Measurements from ENCODE around the gene EDDM3A.
"Not testable (repeated sequence)": the region's sequence is repeated elsewhere in the genome, so short reads cannot be mapped to it uniquely, and the experiment has no call there.

Gene EDDM3A, protein sequence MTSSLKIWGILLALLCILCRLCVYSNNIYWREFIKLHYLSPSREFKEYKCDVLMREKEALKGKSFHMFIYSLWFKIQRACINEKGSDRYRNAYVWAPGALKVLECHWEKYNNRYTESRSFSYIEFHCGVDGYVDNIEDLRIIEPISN

DNA sequence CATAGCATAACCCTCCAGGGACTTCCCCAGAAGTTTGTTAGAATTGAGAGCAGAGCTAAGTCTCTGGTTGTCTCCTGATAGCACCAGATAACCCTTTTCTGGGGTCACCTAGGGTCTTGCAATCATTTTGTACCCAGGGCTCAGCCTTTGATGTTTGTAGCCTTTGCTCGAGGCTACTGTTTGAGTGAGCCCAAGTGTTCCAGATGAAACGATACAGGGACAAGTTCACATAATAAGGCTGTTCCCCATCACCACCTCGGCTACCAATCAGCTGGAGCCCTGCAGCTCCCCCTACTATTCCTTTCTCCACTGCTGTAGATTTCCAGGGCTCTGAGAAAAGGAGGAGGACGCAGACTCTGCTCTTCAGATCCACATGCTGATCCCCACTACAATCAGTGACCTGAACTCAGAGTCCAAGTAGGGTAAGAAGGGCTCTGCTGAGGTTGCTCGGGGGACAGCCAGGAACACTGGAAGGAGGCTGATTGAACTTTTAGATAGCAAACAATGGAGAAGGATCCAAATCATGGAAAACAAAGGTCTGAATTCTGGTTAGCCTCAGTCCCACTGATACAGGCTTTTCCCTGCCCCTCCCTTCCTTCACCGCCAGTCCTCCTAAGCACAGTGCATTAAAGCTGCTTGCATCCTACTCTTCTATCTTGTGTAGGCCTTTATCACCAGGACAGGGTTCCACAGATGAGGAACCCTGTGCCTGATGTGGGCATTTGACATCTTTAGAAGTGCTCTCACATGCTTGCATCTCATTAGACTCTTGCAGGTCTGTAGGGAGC is at the start of gene EDDM3A:
Gene EDDM3A (plus strand): TSS at position 317 of the 788 bp plus-strand sequence. CDS start 1,694 bp downstream, outside the sequence.
- H3K4me3 ChIP-seq (ENCODE audit: low read depth, low read length): no peak within 1 kb of the TSS
- no peak for DNase-seq (ENCODE audit: low read depth)

GRCh38 chr14:20696764-20697163 is 48.9 kb upstream of the EDDM3A start:
- no peak overlapping the region for H3K4me3 ChIP-seq (ENCODE audit: low read depth, low read length)
- DNase-seq (ENCODE audit: low read depth): no peak

DNA sequence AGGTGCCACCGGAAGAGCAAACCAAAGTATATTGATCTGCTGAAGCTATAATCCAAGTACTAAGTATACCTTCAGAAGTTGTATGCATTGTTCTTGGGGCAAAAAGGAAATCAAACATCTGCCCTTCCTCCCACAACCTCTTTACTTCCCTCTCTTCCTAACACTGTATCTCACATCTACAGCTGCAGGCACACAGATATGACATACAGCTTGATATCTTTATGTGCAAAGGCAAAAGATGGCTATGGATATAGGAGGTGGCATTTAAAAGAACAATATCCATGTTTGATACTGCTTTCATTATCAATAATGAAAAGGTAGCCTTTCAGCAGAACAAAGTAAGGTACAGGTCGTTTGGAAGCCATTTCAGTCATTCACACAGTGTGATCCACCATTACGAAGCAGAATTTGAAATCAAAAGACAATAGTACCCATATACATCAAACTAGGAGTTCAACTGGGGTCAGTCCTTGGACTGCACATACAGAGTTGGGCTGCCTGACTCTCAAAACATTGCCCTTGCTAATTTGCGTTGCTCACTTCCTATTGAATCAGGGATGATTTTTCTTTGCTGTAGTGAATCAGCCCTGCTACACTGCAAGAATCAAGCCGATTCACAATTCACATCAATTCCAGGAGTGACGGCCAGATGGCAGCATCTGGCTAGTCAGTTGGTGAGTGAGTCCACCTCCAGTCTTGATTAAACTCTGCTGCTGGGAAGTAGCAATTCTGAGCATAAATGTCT is 48.2 kb upstream of the EDDM3A start:
- no peak for DNase-seq (ENCODE audit: low read depth)
- no peak overlapping the region for H3K4me3 ChIP-seq (ENCODE audit: low read depth, low read length)

DNA sequence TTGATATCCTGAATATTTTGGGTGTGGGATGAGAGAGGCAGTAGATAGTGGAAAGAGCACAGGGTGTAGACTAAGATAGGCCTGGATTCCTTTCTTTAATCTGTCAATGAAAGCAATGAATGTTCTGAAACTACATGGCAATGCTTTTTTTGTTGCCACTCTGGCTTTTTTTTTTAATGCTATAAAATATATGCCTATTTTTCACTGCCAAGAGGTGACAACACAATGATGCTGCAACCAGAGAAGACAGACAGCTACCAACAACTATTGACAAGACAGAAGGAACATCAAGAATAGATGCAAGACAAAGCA is 47.7 kb upstream of the EDDM3A start:
- H3K4me3 ChIP-seq (ENCODE audit: low read depth, low read length): no peak overlapping the region
- DNase-seq (ENCODE audit: low read depth): no peak

- H3K4me3 ChIP-seq (ENCODE audit: low read depth, low read length): no peak overlapping the region
- DNase-seq (ENCODE audit: low read depth): no peak
These were observed 46.8 kb upstream of the EDDM3A start for GRCh38 chr14:20698934-20699333.

DNA sequence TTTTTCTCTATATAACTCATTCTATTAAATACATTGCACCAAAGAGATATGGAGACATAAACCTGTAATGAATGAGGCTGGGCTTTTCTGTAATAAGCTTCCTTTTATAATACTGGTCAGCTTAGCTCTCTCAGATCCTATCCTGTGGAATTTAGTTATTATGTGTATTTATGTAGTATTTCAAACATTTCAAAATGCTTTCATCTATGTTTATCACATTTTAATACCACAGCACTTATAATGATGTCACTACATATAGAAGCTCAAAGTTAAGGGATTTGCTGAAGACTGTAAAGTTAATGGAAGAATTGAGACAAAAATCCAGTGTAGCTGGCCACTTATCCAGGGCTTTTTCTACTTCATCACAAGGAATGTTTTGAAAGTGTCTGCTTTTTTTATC is 45.8 kb upstream of the EDDM3A start:
- DNase-seq (ENCODE audit: low read depth): no peak
- H3K4me3 ChIP-seq (ENCODE audit: low read depth, low read length): no peak overlapping the region

GRCh38 chr14:20700965-20701364 is 44.7 kb upstream of the EDDM3A start:
- DNase-seq (ENCODE audit: low read depth); H3K4me3 ChIP-seq (ENCODE audit: low read depth, low read length): not testable (repeated sequence)

- no peak for DNase-seq (ENCODE audit: low read depth)
- H3K4me3 ChIP-seq (ENCODE audit: low read depth, low read length): no peak overlapping the region
These were observed 38.9 kb upstream of the EDDM3A start for GRCh38 chr14:20706657-20707355.

- no peak for DNase-seq (ENCODE audit: low read depth)
- no peak overlapping the region for H3K4me3 ChIP-seq (ENCODE audit: low read depth, low read length)
These were observed 38.1 kb upstream of the EDDM3A start for GRCh38 chr14:20707622-20708021.

DNA sequence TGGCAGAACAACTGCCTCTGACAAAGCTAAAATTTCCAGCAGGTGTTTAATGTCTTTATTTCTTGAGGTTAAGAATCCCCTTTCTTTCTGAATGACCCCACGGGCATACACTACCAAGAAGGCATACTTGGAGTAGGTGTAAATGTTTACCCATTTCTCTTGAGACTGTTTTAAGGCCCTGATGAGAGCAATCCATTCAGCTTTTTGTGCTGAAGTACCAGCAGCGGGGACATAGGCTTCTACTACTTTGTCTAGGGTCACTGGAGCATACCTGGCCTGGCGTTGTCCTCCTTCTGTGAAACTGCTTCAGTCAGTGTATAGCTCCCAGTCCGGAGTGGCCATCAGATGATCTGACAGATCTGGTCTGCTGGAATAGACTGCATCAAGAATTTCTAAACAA is 34.4 kb upstream of the EDDM3A start:
- DNase-seq (ENCODE audit: low read depth): no peak
- no peak overlapping the region for H3K4me3 ChIP-seq (ENCODE audit: low read depth, low read length)

- H3K4me3 ChIP-seq (ENCODE audit: low read depth, low read length): no peak overlapping the region
- no peak for DNase-seq (ENCODE audit: low read depth)
These were observed 34.0 kb upstream of the EDDM3A start for GRCh38 chr14:20711685-20712084.

DNA sequence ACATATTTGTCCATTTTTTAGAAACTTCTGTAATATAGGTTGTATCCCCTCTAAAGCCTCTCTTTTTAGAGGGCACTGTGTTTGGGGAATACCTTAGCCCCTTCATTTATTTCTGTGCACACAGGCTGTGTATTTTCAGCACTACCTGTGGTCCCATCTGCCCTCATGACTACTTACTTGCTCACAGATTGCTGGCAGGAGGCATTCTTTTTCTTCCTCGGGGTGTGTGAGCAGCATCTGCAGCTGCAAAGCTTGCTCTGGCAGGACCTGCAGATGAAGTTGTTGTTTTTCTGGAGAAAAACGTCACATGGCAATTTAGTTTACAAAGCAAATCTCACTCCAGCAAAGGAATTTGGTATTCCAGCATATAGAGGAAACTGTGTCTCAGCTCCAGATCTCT is 32.8 kb upstream of the EDDM3A start:
- no peak overlapping the region for H3K4me3 ChIP-seq (ENCODE audit: low read depth, low read length)
- no peak for DNase-seq (ENCODE audit: low read depth)

DNA sequence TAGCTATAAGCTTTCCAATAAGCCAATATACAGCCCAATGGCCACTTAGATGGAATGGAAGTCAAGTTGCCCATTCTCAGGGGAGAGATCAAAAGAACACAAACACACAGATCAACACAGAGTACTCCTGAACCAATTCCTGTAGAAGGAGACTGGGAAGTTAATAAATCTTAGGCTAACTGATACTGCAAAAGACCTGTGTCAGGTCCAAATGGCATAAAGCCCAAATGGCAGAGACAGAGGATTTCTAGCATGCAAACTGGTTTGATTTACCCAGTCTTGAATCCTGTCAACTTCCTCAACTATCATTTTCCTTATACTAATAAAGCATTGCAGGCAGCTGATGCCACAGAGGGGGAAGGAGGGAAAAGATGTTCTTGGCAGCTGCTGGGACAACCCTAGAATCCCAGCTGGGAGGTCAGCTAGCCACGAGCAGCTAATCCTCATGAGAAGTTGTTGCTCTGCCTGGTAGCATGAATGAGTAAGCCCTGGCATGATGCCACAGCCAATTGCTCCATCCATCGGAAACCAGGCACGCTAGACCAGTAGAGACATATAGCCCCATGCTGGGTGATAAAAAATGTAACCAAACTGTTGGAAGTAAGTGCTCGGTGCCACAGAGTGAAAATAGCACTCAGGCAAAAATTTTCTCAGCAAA is 31.0 kb upstream of the EDDM3A start:
- peak; percentile 60 for DNase-seq (ENCODE audit: low read depth)
- H3K4me3 ChIP-seq (ENCODE audit: low read depth, low read length): no peak overlapping the region

DNA sequence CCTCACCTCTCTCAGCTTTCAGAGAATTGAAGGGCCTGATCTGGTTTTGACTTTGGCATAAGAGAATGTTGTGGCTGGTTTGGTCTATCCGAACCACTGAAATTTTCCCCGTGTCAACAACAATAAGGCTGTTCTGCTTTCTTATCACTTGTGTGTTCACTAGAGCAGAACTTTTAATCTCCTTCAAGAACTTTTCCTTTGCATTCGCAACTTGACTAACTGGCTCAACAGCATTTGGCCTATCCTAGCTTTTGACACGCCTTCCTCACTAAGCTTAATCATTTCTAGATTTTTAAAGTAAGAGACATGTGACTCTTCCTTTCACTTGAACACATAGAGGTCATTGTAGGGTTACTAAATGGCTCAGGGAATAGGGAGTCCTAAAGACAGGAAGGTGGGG is 25.9 kb upstream of the EDDM3A start:
- DNase-seq (ENCODE audit: low read depth): no peak
- no peak overlapping the region for H3K4me3 ChIP-seq (ENCODE audit: low read depth, low read length)

- H3K4me3 ChIP-seq (ENCODE audit: low read depth, low read length): no peak overlapping the region
- no peak for DNase-seq (ENCODE audit: low read depth)
These were observed 24.9 kb upstream of the EDDM3A start for GRCh38 chr14:20720741-20721140.

DNA sequence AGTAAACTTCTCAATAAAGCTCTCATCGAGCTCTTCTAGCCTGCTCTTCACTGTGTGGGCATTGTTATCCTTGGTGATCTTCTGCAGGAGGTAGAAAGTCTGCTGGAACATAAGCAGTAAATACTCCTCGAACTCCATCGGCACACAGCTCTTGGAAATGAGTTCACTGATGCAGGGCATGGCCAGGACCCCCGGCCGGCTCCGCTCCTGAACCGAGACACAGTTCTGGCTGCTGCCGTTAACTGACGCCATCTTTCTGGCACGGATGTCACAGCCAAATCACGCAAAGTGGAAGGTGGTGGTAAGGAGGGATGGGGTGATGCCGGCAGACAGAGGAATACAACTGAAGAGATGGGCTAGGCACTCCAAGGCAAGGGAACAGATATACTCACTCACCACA is 23.7 kb upstream of the EDDM3A start:
- H3K4me3 ChIP-seq (ENCODE audit: low read depth, low read length): no peak overlapping the region
- DNase-seq (ENCODE audit: low read depth): no peak

- DNase-seq (ENCODE audit: low read depth): no peak
- H3K4me3 ChIP-seq (ENCODE audit: low read depth, low read length): peak overlapping the region; percentile 2
These were observed 22.2 kb upstream of the EDDM3A start for GRCh38 chr14:20723488-20723887.

DNA sequence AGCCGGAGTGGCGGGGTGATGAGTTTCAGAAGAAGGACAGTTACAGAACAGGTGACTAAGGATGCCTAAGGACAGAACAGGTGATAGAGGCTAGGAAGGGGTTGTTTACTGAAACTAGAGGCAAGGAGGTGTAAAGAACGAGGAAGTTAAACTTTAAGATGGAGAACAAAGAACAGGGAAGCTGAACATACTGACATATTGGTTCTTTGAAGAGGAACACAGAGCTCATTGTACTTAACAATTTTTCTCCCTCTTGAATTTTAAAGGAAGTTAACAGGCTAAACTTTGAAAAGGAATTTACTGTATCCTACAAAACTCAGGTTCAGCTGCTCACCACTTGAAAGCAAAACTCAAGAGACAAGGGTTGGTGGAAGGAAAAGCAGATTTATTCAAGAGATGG is 19.6 kb upstream of the EDDM3A start:
- not testable (repeated sequence) for H3K4me3 ChIP-seq (ENCODE audit: low read depth, low read length); DNase-seq (ENCODE audit: low read depth)

- no peak for DNase-seq (ENCODE audit: low read depth)
- no peak overlapping the region for H3K4me3 ChIP-seq (ENCODE audit: low read depth, low read length)
These were observed 19.2 kb upstream of the EDDM3A start for GRCh38 chr14:20726531-20726930.

GRCh38 chr14:20730891-20731290 is 14.8 kb upstream of the EDDM3A start:
- DNase-seq (ENCODE audit: low read depth): no peak
- no peak overlapping the region for H3K4me3 ChIP-seq (ENCODE audit: low read depth, low read length)

Measured in skeletal muscle cell (primary cell).